ENCODE results near the gene NR2C2AP. TPM values are rescaled to one million over a fixed set of nuclear protein-coding genes. Genes with fewer than 3 reads are reported as not detected.

Gene NR2C2AP
- total and polyA plus RNA-seq, 2 of the 4 experiments (the other 2 are of a cell fraction): 5.4 to 9.0 TPM

- H3K9me1 ChIP-seq (ENCODE audit: insufficient read depth, low read length): 0 out of 2 replicates have a peak, but pooled peaks cover 2% of the 10 kb centered on the region
- no peak within 1 kb of the TSS for H3K9ac ChIP-seq (ENCODE audit: low read depth, low read length)
- H4K8ac ChIP-seq (ENCODE audit: low read depth in 2 of 2, low read length in 2 of 2): no peak within 1 kb of the TSS
- no peak within 1 kb of the TSS for H2BK20ac ChIP-seq (ENCODE audit: low read depth, low read length)
- no peak within 1 kb of the TSS for H3K18ac ChIP-seq (ENCODE audit: low read depth, low read length)
- H3K4ac ChIP-seq (ENCODE audit: low read depth, low read length): no peak within 1 kb of the TSS
- H2BK120ac ChIP-seq (ENCODE audit: low read depth, low read length): no peak within 1 kb of the TSS
- H3K4me1 ChIP-seq (ENCODE audit: control insufficient read depth, insufficient read depth, low read length): no peaks in the 10 kb centered on the region
- ChIA-PET POLR2A (ENCODE audit: unreplicated experiment) (no interaction called here), CTCF (no interaction called here)
- intact Hi-C loops (cut with micrococcal nuclease) (no loop called here), dilution Hi-C loops (cut with HindIII; ENCODE audit: low sequenced_read_pairs, unreplicated experiment) (no loop called here), in situ Hi-C loops (cut with MboI; ENCODE audit: low sequenced_read_pairs) (no loop called here)
- DNase-seq (no peak), ATAC-seq (ENCODE audit: low read depth) (no peak)
- H3K27ac ChIP-seq (ENCODE audit: insufficient read depth, low read length): no peak within 1 kb of the TSS
- no peak within 1 kb of the TSS for H3K4me3 ChIP-seq (ENCODE audit: insufficient read depth, low read depth, low read length)
- H4K20me1 ChIP-seq (ENCODE audit: insufficient read depth, low read length): peaks cover 6% of the 10 kb centered on the region; the same call in 1 of the 2 replicates
- 5% methylated on average over 22 of the region's 54 CpGs; no CpG with 5 or more reads in 1 of the 2 experiments for WGBS, 2 experiments (ENCODE audit: extremely low coverage in 2 of 2, insufficient read length in 1 of 2)
- BruUV-seq (replicated peaks): no TSS peak
- no peak within 1 kb of the TSS for H3K56ac ChIP-seq (ENCODE audit: extremely low read depth, insufficient read depth, low read length)
- H3K23ac ChIP-seq (ENCODE audit: low read depth, low read length): no peak within 1 kb of the TSS
- no peak within 1 kb of the TSS for H2BK5ac ChIP-seq (ENCODE audit: low read depth, low read length, poor library complexity, severe bottlenecking)
- peak within 1 kb of the TSS; percentile 28 for H2AK9ac ChIP-seq (replicated peaks; ENCODE audit: low read depth, low read length, poor library complexity)
- H3K9me3 ChIP-seq (ENCODE audit: control insufficient read depth, insufficient read depth, low read length): no peaks in the 10 kb centered on the region
- H3K79me1 ChIP-seq (ENCODE audit: low read depth in 1 of 2, low read length in 2 of 2): no peaks in the 10 kb centered on the region
- H4K91ac ChIP-seq (ENCODE audit: insufficient read depth, low read depth, low read length): no peak within 1 kb of the TSS
- H3K27me3 ChIP-seq (ENCODE audit: control insufficient read depth, insufficient read depth, low read length): peaks cover 32% of the 10 kb centered on the region
- H4K5ac ChIP-seq (ENCODE audit: low read depth, low read length): no peak within 1 kb of the TSS
- H3K36me3 ChIP-seq (ENCODE audit: control insufficient read depth, insufficient read depth, low read length): no peaks in the 10 kb centered on the region
- H2AK5ac ChIP-seq (ENCODE audit: low read depth, low read length): no peak within 1 kb of the TSS
- TF ChIP-seq MXI1 (IDR thresholded peaks at IDR 0.05; ENCODE audit: borderline replicate concordance, low read depth, low read length) (no peak), USF2 (IDR thresholded peaks at IDR 0.05; ENCODE audit: low read depth, low read length) (no peak), FOS (IDR thresholded peaks at IDR 0.05; ENCODE audit: low read depth, low read length) (no peak), CEBPB (IDR thresholded peaks at IDR 0.05; ENCODE audit: low read depth, low read length) (no peak), RAD21 (IDR thresholded peaks at IDR 0.05; ENCODE audit: low read length) (no peak), MAFK (IDR thresholded peaks at IDR 0.05; ENCODE audit: low read depth, low read length) (no peak), RCOR1 (IDR thresholded peaks at IDR 0.05; ENCODE audit: insufficient replicate concordance, low read length) (no peak), CHD1 (IDR thresholded peaks at IDR 0.05; ENCODE audit: low read depth, low read length) (no peak), RFX5 (IDR thresholded peaks at IDR 0.05; ENCODE audit: low read depth, low read length) (no peak), POLR2A (IDR thresholded peaks at IDR 0.05; ENCODE audit: low read depth, low read length) (no peak), BHLHE40 (IDR thresholded peaks at IDR 0.05; ENCODE audit: low read depth, low read length) (no peak), SMC3 (IDR thresholded peaks at IDR 0.05; ENCODE audit: low read depth, low read length) (no peak)
- no peak within 1 kb of the TSS for H3K4me2 ChIP-seq (ENCODE audit: low read depth, low read length)
- H3K14ac ChIP-seq (replicated peaks; ENCODE audit: low read depth, low read length): no peak within 1 kb of the TSS
- no peak within 1 kb of the TSS for H2BK15ac ChIP-seq (ENCODE audit: low read depth, low read length)
- H2AFZ ChIP-seq (replicated peaks; ENCODE audit: low read length, poor library complexity): no peak within 1 kb of the TSS
These were observed 8.5 kb upstream of the NR2C2AP start, which contains the start of gene NCAN for GRCh38 chr19:19211499-19212420. TSS of gene NCAN (plus strand) at chr19:19211958. CDS start at chr19:19216954, 4,996 bp downstream.

All from IMR-90 (cell line).